SH-SY5Y (cell line): Measurements from ENCODE around the gene PAX2.

Experiments
- GATA2 ChIP-seq: IDR thresholded peaks from 2 replicates; pipeline ENCODE4 v1.6.1; 2011; ENCODE audit warnings: mild to moderate bottlenecking, low read depth, low read length
- GATA3 ChIP-seq: IDR thresholded peaks from 2 replicates; pipeline ENCODE4 v1.6.1; 2011; ENCODE audit warnings: low read depth, mild to moderate bottlenecking, low read length, moderate library complexity

DNA sequence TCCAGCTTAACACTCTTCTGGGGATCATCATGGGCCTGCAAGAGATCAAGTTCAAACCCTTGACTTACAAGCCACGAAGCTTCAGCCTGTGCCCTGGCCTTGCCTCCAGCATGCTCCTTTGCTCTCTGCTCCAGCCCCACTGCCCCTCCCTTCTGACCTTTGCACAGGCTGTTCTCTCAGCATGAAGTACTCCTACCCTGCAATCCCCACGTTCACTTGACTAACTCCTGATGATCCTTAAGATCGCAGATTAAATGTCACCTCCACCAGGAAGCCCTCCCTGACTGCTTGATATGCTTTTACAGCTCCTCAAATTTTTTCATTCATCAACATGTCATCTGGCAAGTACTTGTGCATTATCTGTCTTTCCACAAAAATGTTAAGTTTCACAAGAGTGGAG, 91.9 kb downstream of the PAX2 start:
- TF ChIP-seq GATA2 (no peak), GATA3 (no peak)
